Osteoblast (primary cell): ENCODE measurements around the gene WFDC13. TPM values are rescaled to one million over a fixed set of nuclear protein-coding genes. Genes with fewer than 3 reads are reported as not detected.

Experiments used
- DNase-seq: peaks from one replicate; pipeline ENCODE4 v3.0.0; 2011; ENCODE audit warnings: low spot score, mixed read lengths; ENCODE audit not compliant: insufficient read length; ENCODE audit errors: missing footprints
- H2AFZ ChIP-seq: 2 replicates; pipeline ENCODE4 v1.6.0; 2011; ENCODE audit warnings: mild to moderate bottlenecking, low read length
- H3K27ac ChIP-seq: 2 replicates; pipeline ENCODE4 v1.5.1; 2011; ENCODE audit warnings: mild to moderate bottlenecking, low read depth, low read length, moderate library complexity
- H3K27me3 ChIP-seq: 2 replicates; pipeline ENCODE4 v1.6.0; 2012; ENCODE audit warnings: mild to moderate bottlenecking, control low read depth, inconsistent platforms, low read length, moderate library complexity; ENCODE audit not compliant: insufficient read depth
- H3K36me3 ChIP-seq: 2 replicates; pipeline ENCODE4 v1.5.1; 2011; ENCODE audit warnings: mild to moderate bottlenecking, low read length, control low read depth, moderate library complexity; ENCODE audit not compliant: insufficient read depth
- H3K4me1 ChIP-seq: 2 replicates; pipeline ENCODE4 v1.5.1; 2011; ENCODE audit warnings: mild to moderate bottlenecking, low read length, control low read depth, moderate library complexity; ENCODE audit not compliant: insufficient read depth
- H3K4me2 ChIP-seq: 2 replicates; pipeline ENCODE4 v1.6.0; 2011; ENCODE audit warnings: mild to moderate bottlenecking, low read length; ENCODE audit not compliant: insufficient read depth
- H3K4me3 ChIP-seq: fragments of 200-600 bp; sonication (generic); 3 replicates; pipeline ENCODE4 v1.5.1; 2012; ENCODE audit warnings: mild to moderate bottlenecking, low read length, inconsistent platforms; ENCODE audit not compliant: insufficient read depth
- H3K79me2 ChIP-seq: 2 replicates; pipeline ENCODE4 v1.6.0; 2012; ENCODE audit warnings: mild to moderate bottlenecking, low read length, control low read depth, inconsistent platforms; ENCODE audit not compliant: insufficient read depth
- H3K9me3 ChIP-seq: 2 replicates; pipeline ENCODE4 v1.5.1; 2011; ENCODE audit warnings: low read depth, low read length, control low read depth
- H4K20me1 ChIP-seq: 2 replicates; pipeline ENCODE4 v1.6.0; 2012; ENCODE audit warnings: mild to moderate bottlenecking, low read length, control low read depth; ENCODE audit not compliant: insufficient read depth
- CTCF ChIP-seq: IDR thresholded peaks from 2 replicates; pipeline ENCODE4 v1.5.1; 2011; ENCODE audit warnings: mild to moderate bottlenecking, low read depth, low read length, moderate library complexity; ENCODE audit errors: extremely low read depth
- total RNA-seq: library from RNA; depleted of rRNA; stranded (reverse); fragments of >200 nt; gene quantifications from 2 replicates; pipeline ENCODE4 v1.2.3, GENCODE V29; 2012

Gene WFDC13
- total RNA-seq, 1 donor: not detected

- Histone ChIP-seq H3K9me3 (no peaks in the 10 kb centered on the region), H3K36me3 (no peaks in the 10 kb centered on the region), H4K20me1 (no peaks in the 10 kb centered on the region), H3K4me2 (no peak overlapping the region), H3K79me2 (no peaks in the 10 kb centered on the region), H3K4me1 (no peaks in the 10 kb centered on the region), H3K4me3 (no peak overlapping the region), H2AFZ (no peak overlapping the region), H3K27ac (no peak overlapping the region), H3K27me3 (no peaks in the 10 kb centered on the region)
- no peak for DNase-seq
- no peak for TF ChIP-seq CTCF
Measured at GRCh38 chr20:45727044-45727443, 25.2 kb downstream of the WFDC13 start.

DNA sequence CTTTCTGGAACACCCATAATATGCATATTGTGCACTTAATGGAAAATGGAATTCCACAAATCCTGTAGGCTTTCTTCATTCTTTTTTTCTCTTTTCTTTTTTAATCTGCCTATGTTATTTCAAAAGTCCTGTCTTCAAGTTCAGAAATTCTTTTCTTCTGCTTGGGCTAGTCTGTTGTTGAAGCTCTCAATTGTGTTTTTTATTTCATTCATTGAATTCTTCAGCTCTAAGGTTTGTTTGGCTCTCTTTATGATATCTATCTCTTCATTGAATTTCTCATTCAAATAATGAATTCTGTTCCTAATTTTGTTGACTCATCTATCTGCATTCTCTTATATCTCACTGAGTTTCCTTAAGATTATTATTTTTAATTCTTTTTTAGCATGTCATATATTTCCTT is 30.4 kb downstream of the WFDC13 start:
- Histone ChIP-seq H3K27ac (no peak overlapping the region), H4K20me1 (no peaks in the 10 kb centered on the region), H2AFZ (no peak overlapping the region), H3K4me3 (no peak overlapping the region), H3K36me3 (no peaks in the 10 kb centered on the region), H3K27me3 (no peaks in the 10 kb centered on the region), H3K79me2 (no peaks in the 10 kb centered on the region), H3K4me2 (no peak overlapping the region), H3K9me3 (no peaks in the 10 kb centered on the region), H3K4me1 (no peaks in the 10 kb centered on the region)
- TF ChIP-seq CTCF: no peak
- DNase-seq: no peak

DNA sequence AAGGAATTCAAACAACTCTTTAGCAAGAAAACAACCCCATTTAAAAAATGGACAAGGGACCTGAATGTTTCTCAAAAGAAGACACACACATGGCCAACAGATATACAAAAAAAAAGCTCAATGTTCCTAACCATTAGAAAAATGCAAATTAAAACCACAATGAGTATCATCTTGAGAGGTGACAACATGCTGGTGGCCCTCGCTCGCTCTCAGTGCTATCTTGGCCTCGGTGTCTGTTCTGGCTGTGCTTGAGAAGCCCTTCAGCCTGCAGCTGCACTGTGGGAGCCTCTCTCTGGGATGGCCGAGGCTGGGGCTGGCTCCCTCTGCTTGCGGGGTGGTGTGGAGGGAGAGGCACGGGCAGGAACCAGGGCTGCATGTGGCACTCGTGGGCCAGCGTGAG is 33.7 kb downstream of the WFDC13 start:
- TF ChIP-seq CTCF: no peak
- Histone ChIP-seq H4K20me1 (no peaks in the 10 kb centered on the region), H3K27ac (no peak overlapping the region), H3K4me1 (no peaks in the 10 kb centered on the region), H2AFZ (no peak overlapping the region), H3K4me3 (no peak overlapping the region), H3K9me3 (no peaks in the 10 kb centered on the region), H3K36me3 (no peaks in the 10 kb centered on the region), H3K4me2 (no peak overlapping the region), H3K79me2 (no peaks in the 10 kb centered on the region), H3K27me3 (no peaks in the 10 kb centered on the region)
- no peak for DNase-seq

GRCh38 chr20:45735988-45736387 is 34.1 kb downstream of the WFDC13 start:
- TF ChIP-seq CTCF: no peak
- DNase-seq: no peak
- H3K79me2 ChIP-seq: no peaks in the 10 kb centered on the region
- H3K36me3 ChIP-seq: no peaks in the 10 kb centered on the region
- H3K4me1 ChIP-seq: no peaks in the 10 kb centered on the region
- no peak overlapping the region for H3K4me2 ChIP-seq
- no peak overlapping the region for H3K4me3 ChIP-seq
- no peaks in the 10 kb centered on the region for H4K20me1 ChIP-seq
- H3K27me3 ChIP-seq: no peaks in the 10 kb centered on the region
- H3K9me3 ChIP-seq: no peaks in the 10 kb centered on the region
- H3K27ac ChIP-seq: no peak overlapping the region
- no peak overlapping the region for H2AFZ ChIP-seq
